Gastroesophageal sphincter (tissue), 4 donors: Measurements from ENCODE around the gene INPP4B. TPM values are rescaled to one million over a fixed set of nuclear protein-coding genes. Genes with fewer than 3 reads are reported as not detected.

Experiments
- ATAC-seq: fragments of 150-250 bp; one replicate; pipeline ENCODE4 v1.9.1; 2016; ENCODE audit warnings: mild to moderate bottlenecking, moderate library complexity
- H3K27ac ChIP-seq, 4 donors: fragments of 200-600 bp; sonication (generic) in 3 of 4; 1 replicate in 3 of 4; 2 replicates in 1 of 4; pipeline ENCODE4 v1.5.1; 2016 to 2019
- H3K27me3 ChIP-seq: fragments of 200-600 bp; sonication (generic); one replicate; pipeline ENCODE4 v1.5.1; 2019
- H3K36me3 ChIP-seq, 2 donors: fragments of 200-600 bp; sonication (generic); one replicate each; pipeline ENCODE4 v1.5.1; 2019; ENCODE audit warnings: control low read depth in 1 of 2
- H3K4me1 ChIP-seq, 3 donors: fragments of 200-600 bp; sonication (generic); 1 replicate in 2 of 3; 2 replicates in 1 of 3; pipeline ENCODE4 v1.5.1; 2016 to 2019; ENCODE audit warnings: control low read depth in 2 of 3
- H3K4me3 ChIP-seq, 2 donors: fragments of 200-600 bp; sonication (generic); one replicate each; pipeline ENCODE4 v1.5.1; 2019; ENCODE audit warnings: mild to moderate bottlenecking in 1 of 2, moderate library complexity in 1 of 2
- H3K9me3 ChIP-seq, 3 donors: fragments of 200-600 bp; sonication (generic); one replicate each; pipeline ENCODE4 v1.5.1; 2017 to 2019; ENCODE audit warnings: control low read depth in 2 of 3
- EP300 ChIP-seq: sonication (generic); formaldehyde crosslinking; IDR thresholded peaks from one replicate; pipeline ENCODE4 v1.6.1; 2017; ENCODE audit warnings: antibody characterized with exemption, mild to moderate bottlenecking
- POLR2A ChIP-seq, 2 donors: fragments of 450-650 bp; IDR thresholded peaks; one replicate each; pipeline ENCODE4 v1.6.1; 2017; ENCODE audit warnings: antibody characterized with exemption in 2 of 2, mild to moderate bottlenecking in 2 of 2, moderate library complexity in 1 of 2
- POLR2AphosphoS5 ChIP-seq: sonication (generic); formaldehyde crosslinking; IDR thresholded peaks from one replicate; pipeline ENCODE4 v1.6.1; 2017; ENCODE audit warnings: antibody characterized with exemption
- WGBS, 2 donors: methylation state at CpG; one replicate each; pipeline ENCODE4 v1.1.5; 2018; ENCODE audit warnings: low coverage in 1 of 2; 5-methylcytosine and 5-hydroxymethylcytosine counted together
- total RNA-seq, 4 donors: library from RNA; depleted of rRNA; stranded (reverse); fragments of >200 nt; gene quantifications; one replicate each; pipeline ENCODE4 v1.1.0, GENCODE V29; 2016
- TF ChIP-seq, protein P1 (sequence below), 4 experiments: fragments of 200-600 bp in 2 of 4; fragments of 450-650 bp in 2 of 4; sonication (generic) in 1 of 4; IDR thresholded peaks; one replicate each; pipeline ENCODE4 v1.5.1; 2017 to 2019; ENCODE audit warnings: antibody characterized with exemption in 4 of 4, mild to moderate bottlenecking in 2 of 4, moderate library complexity in 2 of 4

The INPP4B gene
- total RNA-seq, 4 donors from 2014 or later = 17.6 to 63.8 (median 31.3) TPM

- no peak overlapping the region for H3K4me3 ChIP-seq
- peak overlapping the region in 3 of 4 donors; percentile 7 to 72 (median 33) for H3K27ac ChIP-seq
- ATAC-seq = no peak
- 20 to 25% methylated on average over 1 of the region's 1 CpG for WGBS, 2 donors
- H3K9me3 ChIP-seq = no peaks in the 10 kb centered on the region
- TF ChIP-seq POLR2AphosphoS5 (peak; percentile 33), EP300 (no peak)
- H3K27me3 ChIP-seq = no peaks in the 10 kb centered on the region
- H3K36me3 ChIP-seq = no peaks in the 10 kb centered on the region
- H3K4me1 ChIP-seq = peaks cover 0 to 48% (median 8%) of the 10 kb centered on the region in 3 donors
Measured at GRCh38 chr4:142130666-142131065, 715.4 kb downstream of the INPP4B start.

DNA sequence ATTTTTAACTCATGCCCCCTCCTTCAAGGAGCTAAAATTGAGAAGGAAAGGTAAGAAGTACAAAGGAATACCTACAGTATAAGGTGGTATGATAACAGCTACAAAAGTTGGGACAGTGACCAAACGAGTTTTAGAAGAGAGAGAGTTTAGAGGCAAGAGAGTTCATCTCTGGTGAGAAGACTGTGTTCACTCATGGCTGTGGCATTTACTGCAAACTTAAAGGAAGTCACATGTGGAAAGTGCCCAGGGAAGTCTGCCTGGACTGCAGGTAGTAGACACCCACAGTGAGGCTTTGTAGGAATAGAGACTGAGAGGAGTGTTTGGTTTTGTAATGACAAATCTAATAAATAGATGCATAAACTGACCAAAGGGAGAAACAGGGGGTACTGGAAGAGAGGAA is 716.2 kb downstream of the INPP4B start:
- Histone ChIP-seq H3K4me3 (no peak overlapping the region), H3K4me1 (peaks cover 0 to 48% (median 8%) of the 10 kb centered on the region in 3 donors), H3K27ac (peak overlapping the region in 2 of 4 donors; percentile 33 to 72), H3K27me3 (no peaks in the 10 kb centered on the region), H3K9me3 (no peaks in the 10 kb centered on the region), H3K36me3 (no peaks in the 10 kb centered on the region)
- WGBS, 2 donors = 60 to 80% methylated on average over 1 of the region's 1 CpG
- TF ChIP-seq, protein P1, sequence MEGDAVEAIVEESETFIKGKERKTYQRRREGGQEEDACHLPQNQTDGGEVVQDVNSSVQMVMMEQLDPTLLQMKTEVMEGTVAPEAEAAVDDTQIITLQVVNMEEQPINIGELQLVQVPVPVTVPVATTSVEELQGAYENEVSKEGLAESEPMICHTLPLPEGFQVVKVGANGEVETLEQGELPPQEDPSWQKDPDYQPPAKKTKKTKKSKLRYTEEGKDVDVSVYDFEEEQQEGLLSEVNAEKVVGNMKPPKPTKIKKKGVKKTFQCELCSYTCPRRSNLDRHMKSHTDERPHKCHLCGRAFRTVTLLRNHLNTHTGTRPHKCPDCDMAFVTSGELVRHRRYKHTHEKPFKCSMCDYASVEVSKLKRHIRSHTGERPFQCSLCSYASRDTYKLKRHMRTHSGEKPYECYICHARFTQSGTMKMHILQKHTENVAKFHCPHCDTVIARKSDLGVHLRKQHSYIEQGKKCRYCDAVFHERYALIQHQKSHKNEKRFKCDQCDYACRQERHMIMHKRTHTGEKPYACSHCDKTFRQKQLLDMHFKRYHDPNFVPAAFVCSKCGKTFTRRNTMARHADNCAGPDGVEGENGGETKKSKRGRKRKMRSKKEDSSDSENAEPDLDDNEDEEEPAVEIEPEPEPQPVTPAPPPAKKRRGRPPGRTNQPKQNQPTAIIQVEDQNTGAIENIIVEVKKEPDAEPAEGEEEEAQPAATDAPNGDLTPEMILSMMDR (IDR thresholded peaks at IDR 0.05) = no peak
- TF ChIP-seq POLR2A (IDR thresholded peaks at IDR 0.05) (no peak), EP300 (no peak), POLR2AphosphoS5 (no peak)
- no peak for ATAC-seq

DNA sequence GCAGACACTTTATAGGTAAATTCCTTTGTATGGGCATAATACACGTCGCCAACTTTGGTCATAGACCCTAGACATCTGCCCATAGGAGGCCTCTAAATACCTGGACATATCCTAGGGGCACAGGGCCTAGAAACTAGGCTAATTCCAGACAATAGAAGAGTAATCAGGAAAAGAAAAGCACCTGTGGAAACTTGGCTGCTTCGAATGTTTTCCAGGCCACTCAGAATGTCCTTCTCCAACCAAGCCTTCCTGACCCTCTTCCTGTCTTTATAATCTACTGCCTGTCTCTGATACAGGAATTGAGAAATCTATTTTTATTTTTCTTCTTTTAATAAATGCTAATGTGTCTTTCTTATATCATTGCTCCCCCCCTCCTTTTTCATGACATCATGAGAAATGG is 716.6 kb downstream of the INPP4B start:
- Histone ChIP-seq H3K4me1 (peaks cover 0 to 48% (median 8%) of the 10 kb centered on the region in 3 donors), H3K36me3 (no peaks in the 10 kb centered on the region), H3K27ac (peak overlapping the region in 3 of 4 donors; percentile 26 to 72 (median 47)), H3K4me3 (no peak overlapping the region), H3K9me3 (no peaks in the 10 kb centered on the region), H3K27me3 (no peaks in the 10 kb centered on the region)
- ATAC-seq = no peak
- TF ChIP-seq EP300 (no peak), POLR2A (IDR thresholded peaks at IDR 0.05) (no peak), POLR2AphosphoS5 (no peak)
- TF ChIP-seq, protein P1 (IDR thresholded peaks at IDR 0.05) = no peak
- 84 to 87% methylated on average over 3 of the region's 3 CpGs for WGBS, 2 donors

DNA sequence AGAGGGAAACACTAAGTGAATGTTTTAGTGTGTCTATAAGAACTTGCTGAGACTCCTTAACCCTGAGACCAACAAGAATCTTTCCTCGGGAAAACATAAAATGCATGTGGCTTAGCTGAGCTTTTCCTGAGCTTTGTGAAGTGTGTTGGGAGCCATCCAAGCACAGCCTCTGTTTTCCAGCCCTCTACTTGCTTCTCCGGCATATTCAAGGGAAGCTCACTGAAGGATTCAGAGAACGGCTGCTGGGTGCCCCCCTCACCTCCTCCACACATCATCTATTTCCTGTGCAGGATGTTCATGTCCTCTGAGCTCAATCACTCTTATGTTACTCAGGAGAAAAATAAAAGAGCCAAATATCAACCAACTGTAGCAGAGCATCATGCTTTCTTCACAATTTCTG is 717.6 kb downstream of the INPP4B start:
- no peak overlapping the region for H3K4me3 ChIP-seq
- ATAC-seq = peak; percentile 30
- TF ChIP-seq EP300 (no peak), POLR2AphosphoS5 (no peak), POLR2A (IDR thresholded peaks at IDR 0.05) (no peak)
- TF ChIP-seq, protein P1 (IDR thresholded peaks at IDR 0.05) = no peak
- no peaks in the 10 kb centered on the region for H3K36me3 ChIP-seq
- peak overlapping the region; percentile 26 to 72 (median 56) for H3K27ac ChIP-seq
- peaks cover 0 to 48% (median 8%) of the 10 kb centered on the region in 3 donors for H3K4me1 ChIP-seq
- 0 to 17% methylated on average over 1 of the region's 3 CpGs for WGBS, 2 donors
- no peaks in the 10 kb centered on the region for H3K27me3 ChIP-seq
- no peaks in the 10 kb centered on the region for H3K9me3 ChIP-seq

GRCh38 chr4:142126890-142127497 is 719.1 kb downstream of the INPP4B start:
- Histone ChIP-seq H3K4me3 (no peak overlapping the region), H3K4me1 (peaks cover 0 to 48% (median 8%) of the 10 kb centered on the region in 3 donors), H3K27me3 (no peaks in the 10 kb centered on the region), H3K36me3 (no peaks in the 10 kb centered on the region), H3K27ac (no peak overlapping the region), H3K9me3 (no peaks in the 10 kb centered on the region)
- peak; percentile 39 for ATAC-seq
- WGBS, 2 donors = 6 to 13% methylated on average over 3 of the region's 3 CpGs
- TF ChIP-seq, protein P1 (IDR thresholded peaks at IDR 0.05) = peak; percentile 76 to 90 (median 84)
- no peak for TF ChIP-seq POLR2A (IDR thresholded peaks at IDR 0.05)
- TF ChIP-seq POLR2AphosphoS5 = no peak
- TF ChIP-seq EP300 = no peak
